ENCODE measurements around the gene SLC10A6.

Gene SLC10A6

GRCh38 chr4:86848732-86849619 is at the start of gene SLC10A6:
SLC10A6 (minus strand) TSS chr4:86849384; CDS start chr4:86849115, 269 bp downstream.
- no peak for TF ChIP-seq CTCF (conservative IDR thresholded peaks at IDR 0.05; ENCODE audit: low read depth, low read length)
- Histone ChIP-seq H3K4me1 (ENCODE audit: low read depth, poor library complexity, severe bottlenecking) (no peaks in the 10 kb centered on the region), H3K9ac (no peak within 1 kb of the TSS)

GRCh38 chr4:86898562-86898961 is 49.4 kb upstream of the SLC10A6 start:
- Histone ChIP-seq H3K4me2 (no peak overlapping the region), H2AFZ (ENCODE audit: low read depth) (no peak overlapping the region), H3K79me2 (ENCODE audit: insufficient read depth, low read depth) (no peaks in the 10 kb centered on the region), H4K20me1 (ENCODE audit: insufficient read depth) (no peaks in the 10 kb centered on the region), H3K27me3 (ENCODE audit: insufficient read depth, low read depth) (no peaks in the 10 kb centered on the region), H3K36me3 (ENCODE audit: insufficient read depth) (no peaks in the 10 kb centered on the region), H3K9ac (no peak overlapping the region), H3K4me1 (ENCODE audit: low read depth, poor library complexity, severe bottlenecking) (no peaks in the 10 kb centered on the region), H3K4me3 (IDR thresholded peaks at IDR 0.05; ENCODE audit: insufficient read depth, low read depth, low read length) (no peak overlapping the region), H3K27ac (no peak overlapping the region)
- TF ChIP-seq CTCF (conservative IDR thresholded peaks at IDR 0.05; ENCODE audit: low read depth, low read length) = 0 out of 2 replicates have a peak, but pooled peaks have one; percentile 26

More at GRCh38 chr4:86848732-86849619, at the start of gene SLC10A6:
- Histone ChIP-seq H3K27me3 (ENCODE audit: insufficient read depth, low read depth) (no peaks in the 10 kb centered on the region), H3K4me2 (no peak within 1 kb of the TSS), H3K79me2 (ENCODE audit: insufficient read depth, low read depth) (no peaks in the 10 kb centered on the region), H4K20me1 (ENCODE audit: insufficient read depth) (no peaks in the 10 kb centered on the region), H3K36me3 (ENCODE audit: insufficient read depth) (no peaks in the 10 kb centered on the region), H3K4me3 (IDR thresholded peaks at IDR 0.05; ENCODE audit: insufficient read depth, low read depth, low read length) (no peak within 1 kb of the TSS), H2AFZ (ENCODE audit: low read depth) (no peak within 1 kb of the TSS), H3K27ac (no peak within 1 kb of the TSS)

- H3K27ac ChIP-seq = no peak overlapping the region
- no peaks in the 10 kb centered on the region for H4K20me1 ChIP-seq (ENCODE audit: insufficient read depth)
- no peak overlapping the region for H2AFZ ChIP-seq (ENCODE audit: low read depth)
- H3K4me3 ChIP-seq (IDR thresholded peaks at IDR 0.05; ENCODE audit: insufficient read depth, low read depth, low read length) = no peak overlapping the region
- no peaks in the 10 kb centered on the region for H3K4me1 ChIP-seq (ENCODE audit: low read depth, poor library complexity, severe bottlenecking)
- no peak overlapping the region for H3K9ac ChIP-seq
- H3K36me3 ChIP-seq (ENCODE audit: insufficient read depth) = no peaks in the 10 kb centered on the region
- H3K4me2 ChIP-seq = no peak overlapping the region
- TF ChIP-seq CTCF (conservative IDR thresholded peaks at IDR 0.05; ENCODE audit: low read depth, low read length) = no peak
- no peaks in the 10 kb centered on the region for H3K79me2 ChIP-seq (ENCODE audit: insufficient read depth, low read depth)
- no peaks in the 10 kb centered on the region for H3K27me3 ChIP-seq (ENCODE audit: insufficient read depth, low read depth)
Measured at GRCh38 chr4:86896596-86896995, 47.4 kb upstream of the SLC10A6 start.

- no peaks in the 10 kb centered on the region for H3K36me3 ChIP-seq (ENCODE audit: insufficient read depth)
- no peaks in the 10 kb centered on the region for H3K27me3 ChIP-seq (ENCODE audit: insufficient read depth, low read depth)
- peak; percentile 89 for TF ChIP-seq CTCF (conservative IDR thresholded peaks at IDR 0.05; ENCODE audit: low read depth, low read length)
- H3K27ac ChIP-seq = no peak overlapping the region
- no peaks in the 10 kb centered on the region for H3K79me2 ChIP-seq (ENCODE audit: insufficient read depth, low read depth)
- no peak overlapping the region for H3K4me3 ChIP-seq (IDR thresholded peaks at IDR 0.05; ENCODE audit: insufficient read depth, low read depth, low read length)
- H3K9ac ChIP-seq = no peak overlapping the region
- no peak overlapping the region for H2AFZ ChIP-seq (ENCODE audit: low read depth)
- no peaks in the 10 kb centered on the region for H4K20me1 ChIP-seq (ENCODE audit: insufficient read depth)
- no peak overlapping the region for H3K4me2 ChIP-seq
- peaks cover 6% of the 10 kb centered on the region for H3K4me1 ChIP-seq (ENCODE audit: low read depth, poor library complexity, severe bottlenecking)
Measured at GRCh38 chr4:86895692-86896488, 46.7 kb upstream of the SLC10A6 start.

All from KMS-11 (cell line).